Neural cell (in vitro differentiated cells): Measurements from ENCODE around the gene CKB. TPM values are rescaled to one million over a fixed set of nuclear protein-coding genes. Genes with fewer than 3 reads are reported as not detected.
A peak's percentile ranks its signal among the peaks of the same experiment; 100 is the strongest.

Experiments used
- H2AFZ ChIP-seq: fragments of 200-600, 300-800 bp; sonication (generic), shearing (Covaris generic); 2 replicates; pipeline ENCODE4 v1.6.0; 2014; ENCODE audit warnings: low read depth, mild to moderate bottlenecking, antibody characterized with exemption, low read length, moderate library complexity
- H3F3A ChIP-seq: fragments of 200-600 bp; shearing (Covaris generic); 2 replicates; pipeline ENCODE4 v1.6.1; 2016; ENCODE audit warnings: mild to moderate bottlenecking, moderate library complexity, mixed read lengths, antibody characterized with exemption, low read length; ENCODE audit not compliant: insufficient read depth, poor library complexity, severe bottlenecking
- H3K27ac ChIP-seq: fragments of 200-600, 300-800 bp; sonication (generic), shearing (Covaris generic); 2 replicates; pipeline ENCODE4 v1.5.1; 2014; ENCODE audit warnings: mild to moderate bottlenecking, low read length, moderate library complexity
- H3K27me3 ChIP-seq: fragments of 300-800, 200-600 bp; sonication (generic), shearing (Covaris generic); 2 replicates; pipeline ENCODE4 v1.6.0; 2014; ENCODE audit warnings: mild to moderate bottlenecking, low read depth, low read length, moderate library complexity; ENCODE audit not compliant: insufficient read depth
- H3K36me3 ChIP-seq: fragments of 300-800, 200-600 bp; sonication (generic), shearing (Covaris generic); 2 replicates; pipeline ENCODE4 v1.5.1; 2014; ENCODE audit warnings: mild to moderate bottlenecking, antibody characterized with exemption, low read length, moderate library complexity; ENCODE audit not compliant: insufficient read depth
- H3K4me2 ChIP-seq: fragments of 300-800, 200-600 bp; sonication (generic), shearing (Covaris generic); 2 replicates; pipeline ENCODE4 v1.6.0; 2014; ENCODE audit warnings: mild to moderate bottlenecking, low read length
- H3K4me3 ChIP-seq: fragments of 300-800, 200-600 bp; sonication (generic), shearing (Covaris generic); 2 replicates; pipeline ENCODE4 v1.5.1; 2014; ENCODE audit warnings: mild to moderate bottlenecking, low read length, moderate library complexity
- H3K79me2 ChIP-seq: fragments of 200-600 bp; shearing (Covaris generic); replicated peaks from 2 replicates; pipeline ENCODE4 v1.6.0; 2014; ENCODE audit warnings: mild to moderate bottlenecking, low read length, moderate library complexity; ENCODE audit not compliant: insufficient read depth
- H3K9ac ChIP-seq: fragments of 300-800, 200-600 bp; sonication (generic), shearing (Covaris generic); 2 replicates; pipeline ENCODE4 v1.6.1; 2016; ENCODE audit warnings: mild to moderate bottlenecking, low read length, mixed read lengths
- H3K9me2 ChIP-seq: fragments of 200-600 bp; shearing (Covaris generic); 2 replicates; pipeline ENCODE4 v1.6.1; 2016; ENCODE audit warnings: mild to moderate bottlenecking, low read length, mixed read lengths; ENCODE audit not compliant: insufficient read depth
- H3K9me3 ChIP-seq: fragments of 200-600, 300-800 bp; sonication (generic), shearing (Covaris generic); 2 replicates; pipeline ENCODE4 v1.6.1; 2016; ENCODE audit warnings: mild to moderate bottlenecking, mixed run types, low read length, moderate library complexity, mixed read lengths
- H4K20me1 ChIP-seq: fragments of 200-600 bp; shearing (Covaris generic); 2 replicates; pipeline ENCODE4 v1.6.1; 2016; ENCODE audit warnings: mild to moderate bottlenecking, mixed run types; ENCODE audit not compliant: insufficient read depth
- EP300 ChIP-seq: fragments of 450-650 bp; conservative IDR thresholded peaks from 2 replicates; pipeline ENCODE4 v1.6.1; 2014; ENCODE audit warnings: antibody characterized with exemption, mild to moderate bottlenecking, moderate library complexity; ENCODE audit not compliant: poor library complexity, severe bottlenecking
- EZH2 ChIP-seq: fragments of 200-600, 300-800 bp; shearing (Covaris generic), sonication (generic); IDR thresholded peaks from 2 replicates; pipeline ENCODE4 v1.6.1; 2014; ENCODE audit warnings: antibody characterized with exemption, low read length, borderline replicate concordance, mild to moderate bottlenecking; ENCODE audit not compliant: insufficient read depth, poor library complexity, severe bottlenecking
- MXI1 ChIP-seq: fragments of 450-650 bp; conservative IDR thresholded peaks from 2 replicates; pipeline ENCODE4 v1.6.1; 2014; ENCODE audit warnings: antibody characterized with exemption, mild to moderate bottlenecking; ENCODE audit not compliant: poor library complexity, severe bottlenecking
- POLR2AphosphoS5 ChIP-seq: IDR thresholded peaks from 2 replicates; pipeline ENCODE4 v1.6.1; 2012
- RAD21 ChIP-seq: fragments of 450-650 bp; conservative IDR thresholded peaks from 2 replicates; pipeline ENCODE4 v1.6.1; 2014; ENCODE audit warnings: antibody characterized with exemption, mild to moderate bottlenecking, moderate library complexity
- SMC3 ChIP-seq: fragments of 450-650 bp; conservative IDR thresholded peaks from 2 replicates; pipeline ENCODE4 v1.6.1; 2014; ENCODE audit warnings: antibody characterized with exemption, mild to moderate bottlenecking, moderate library complexity; ENCODE audit not compliant: poor library complexity
- TAF1 ChIP-seq: IDR thresholded peaks from 2 replicates; pipeline ENCODE4 v1.6.1; 2012; ENCODE audit warnings: low read depth
- polyA plus RNA-seq: library from polyadenylated mRNA; depleted of rRNA; stranded (reverse); fragments of >200 nt; gene quantifications from 2 replicates; pipeline ENCODE4 v1.2.3, GENCODE V29; 2014
- TF ChIP-seq, protein P1 (sequence below): fragments of 450-650 bp; IDR thresholded peaks from 2 replicates; pipeline ENCODE4 v1.5.1; 2014; ENCODE audit warnings: antibody characterized with exemption, mild to moderate bottlenecking, moderate library complexity; ENCODE audit not compliant: poor library complexity, severe bottlenecking

CKB gene
- polyA plus RNA-seq, 1 donor from 2014 or later = 918 TPM

DNA sequence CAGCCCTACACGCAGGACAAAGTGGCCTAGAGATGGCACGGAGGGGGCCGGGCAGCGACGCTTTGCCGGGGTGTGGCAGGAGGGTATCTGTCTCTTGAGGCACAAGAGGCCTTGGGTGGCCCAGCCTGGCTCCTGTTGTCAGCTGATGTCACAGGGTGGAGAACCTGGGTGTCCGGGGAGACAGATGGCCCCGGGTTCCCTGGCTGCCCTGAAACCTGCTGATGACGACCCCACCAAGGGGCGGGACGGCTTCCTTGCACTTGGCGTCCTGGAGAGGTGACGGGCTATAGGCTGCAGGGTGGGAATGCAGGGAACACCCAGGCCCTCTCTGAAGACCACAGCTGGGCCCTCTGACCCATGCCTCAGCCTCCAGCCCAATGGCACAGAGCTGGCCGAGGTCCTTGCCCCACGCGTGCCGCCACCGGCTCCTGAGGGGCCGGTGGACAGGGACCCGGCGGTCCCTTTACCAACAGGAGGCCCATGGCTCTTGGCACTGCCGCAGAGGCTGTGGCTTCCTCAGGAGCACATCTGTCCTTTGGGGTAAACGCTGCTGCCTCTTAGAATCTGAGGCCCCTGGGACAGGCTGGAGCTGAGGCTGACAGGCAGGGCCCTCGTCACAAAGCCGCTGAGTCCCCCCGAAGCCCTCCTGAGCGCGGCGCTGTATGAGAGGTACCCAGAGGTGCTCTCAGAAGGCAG lies 22.7 kb upstream of the CKB start:
- Histone ChIP-seq H3F3A (no peaks in the 10 kb centered on the region), H3K4me2 (no peak overlapping the region), H3K36me3 (no peaks in the 10 kb centered on the region), H4K20me1 (no peaks in the 10 kb centered on the region), H3K4me3 (no peak overlapping the region), H3K9me2 (no peaks in the 10 kb centered on the region), H3K9me3 (no peaks in the 10 kb centered on the region), H3K79me2 (no peaks in the 10 kb centered on the region), H3K9ac (peak overlapping the region; percentile 1), H3K27me3 (no peaks in the 10 kb centered on the region), H3K27ac (no peak overlapping the region), H2AFZ (no peak overlapping the region)
- TF ChIP-seq, protein P1, sequence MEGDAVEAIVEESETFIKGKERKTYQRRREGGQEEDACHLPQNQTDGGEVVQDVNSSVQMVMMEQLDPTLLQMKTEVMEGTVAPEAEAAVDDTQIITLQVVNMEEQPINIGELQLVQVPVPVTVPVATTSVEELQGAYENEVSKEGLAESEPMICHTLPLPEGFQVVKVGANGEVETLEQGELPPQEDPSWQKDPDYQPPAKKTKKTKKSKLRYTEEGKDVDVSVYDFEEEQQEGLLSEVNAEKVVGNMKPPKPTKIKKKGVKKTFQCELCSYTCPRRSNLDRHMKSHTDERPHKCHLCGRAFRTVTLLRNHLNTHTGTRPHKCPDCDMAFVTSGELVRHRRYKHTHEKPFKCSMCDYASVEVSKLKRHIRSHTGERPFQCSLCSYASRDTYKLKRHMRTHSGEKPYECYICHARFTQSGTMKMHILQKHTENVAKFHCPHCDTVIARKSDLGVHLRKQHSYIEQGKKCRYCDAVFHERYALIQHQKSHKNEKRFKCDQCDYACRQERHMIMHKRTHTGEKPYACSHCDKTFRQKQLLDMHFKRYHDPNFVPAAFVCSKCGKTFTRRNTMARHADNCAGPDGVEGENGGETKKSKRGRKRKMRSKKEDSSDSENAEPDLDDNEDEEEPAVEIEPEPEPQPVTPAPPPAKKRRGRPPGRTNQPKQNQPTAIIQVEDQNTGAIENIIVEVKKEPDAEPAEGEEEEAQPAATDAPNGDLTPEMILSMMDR = no peak
- TF ChIP-seq SMC3 (no peak), EZH2 (no peak), TAF1 (no peak)

DNA sequence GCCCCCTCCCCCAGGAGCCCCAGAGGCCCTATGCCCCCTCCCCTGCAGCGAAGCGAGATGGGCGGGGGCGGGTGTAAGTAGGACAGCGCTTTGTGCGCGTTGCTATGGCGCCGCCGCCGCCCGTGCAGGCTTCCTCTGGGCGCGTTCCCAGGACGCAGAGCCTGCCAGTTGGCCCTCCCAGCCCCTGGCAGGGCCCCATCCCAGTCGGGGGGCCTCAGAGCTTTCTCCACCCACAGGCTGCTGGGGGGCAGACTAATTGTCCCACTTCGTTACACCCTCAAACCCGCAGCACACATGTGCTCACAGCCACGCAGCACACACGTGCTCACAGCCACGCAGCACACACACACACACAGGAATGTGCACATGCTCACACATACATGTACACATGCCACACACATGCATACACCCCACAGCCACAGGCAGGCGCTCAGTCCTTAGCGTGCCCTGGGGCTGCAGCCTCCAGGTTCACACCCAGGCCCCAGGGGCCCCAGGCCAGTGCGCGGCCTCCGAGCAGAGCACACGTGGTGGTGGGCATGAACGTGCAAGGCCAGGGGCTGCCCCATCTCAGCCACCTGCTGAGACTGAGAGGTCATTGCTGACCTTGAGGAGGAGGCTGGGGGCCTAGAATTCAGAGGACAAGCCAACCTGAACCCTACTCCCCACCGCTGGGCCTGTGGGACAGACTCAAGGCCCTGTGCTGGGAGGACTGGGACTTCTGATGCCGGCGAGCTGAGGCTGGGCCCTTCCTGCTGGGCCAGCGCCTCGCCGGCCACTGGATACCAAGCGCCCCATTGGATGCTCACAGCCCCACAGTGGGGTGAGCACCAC lies 22.0 kb upstream of the CKB start:
- no peaks in the 10 kb centered on the region for H4K20me1 ChIP-seq
- TF ChIP-seq, protein P1 = no peak
- TF ChIP-seq MXI1 (no peak), SMC3 (no peak)
- no peaks in the 10 kb centered on the region for H3K27me3 ChIP-seq
- H3K36me3 ChIP-seq = no peaks in the 10 kb centered on the region
- no peak overlapping the region for H2AFZ ChIP-seq
- H3K79me2 ChIP-seq = no peaks in the 10 kb centered on the region
- no peak overlapping the region for H3K4me3 ChIP-seq
- H3K9me3 ChIP-seq = no peaks in the 10 kb centered on the region
- H3K9ac ChIP-seq = peak overlapping the region; percentile 16
- H3F3A ChIP-seq = no peaks in the 10 kb centered on the region
- H3K9me2 ChIP-seq = no peaks in the 10 kb centered on the region
- H3K4me2 ChIP-seq = no peak overlapping the region
- H3K27ac ChIP-seq = no peak overlapping the region

DNA sequence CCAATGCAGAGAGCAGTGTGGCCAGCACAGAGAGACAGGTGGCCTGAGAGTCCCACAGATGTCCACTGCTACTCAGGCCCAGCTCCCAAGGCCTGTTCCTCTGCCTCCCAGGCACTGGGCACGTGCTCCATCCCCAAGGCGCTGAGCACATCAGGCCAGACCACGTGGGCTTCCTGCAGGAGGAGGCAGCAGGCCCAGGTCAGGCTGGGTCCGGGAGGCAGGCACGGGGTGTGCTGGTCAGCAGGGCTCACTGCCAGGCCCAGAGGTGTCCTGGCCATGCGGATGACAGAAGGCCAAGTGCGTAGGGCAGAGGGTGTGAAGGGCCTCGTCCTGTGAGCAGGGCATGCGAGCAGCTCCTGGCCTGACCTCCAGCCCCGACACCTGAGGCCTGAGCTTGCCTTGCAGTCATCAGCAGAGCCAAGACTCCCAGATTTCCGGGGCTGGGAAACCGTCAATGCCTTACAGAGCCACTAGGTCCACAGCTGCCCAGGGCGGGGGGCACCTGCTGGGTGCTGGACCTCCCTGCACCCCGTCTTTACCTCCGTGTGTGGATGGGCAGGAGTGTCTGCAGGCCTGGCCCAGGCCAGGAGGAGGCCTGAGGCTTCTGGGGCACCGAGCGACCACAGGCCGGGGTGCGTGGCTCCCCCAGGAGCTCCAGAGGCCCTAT lies 21.2 kb upstream of the CKB start:
- Histone ChIP-seq H3F3A (no peaks in the 10 kb centered on the region), H2AFZ (no peak overlapping the region), H4K20me1 (no peaks in the 10 kb centered on the region), H3K27ac (no peak overlapping the region), H3K4me2 (no peak overlapping the region), H3K27me3 (no peaks in the 10 kb centered on the region), H3K9me3 (no peaks in the 10 kb centered on the region), H3K4me3 (no peak overlapping the region), H3K79me2 (no peaks in the 10 kb centered on the region), H3K36me3 (no peaks in the 10 kb centered on the region), H3K9ac (peak overlapping the region; percentile 16), H3K9me2 (no peaks in the 10 kb centered on the region)
- TF ChIP-seq, protein P1 = no peak
- TF ChIP-seq POLR2AphosphoS5 (no peak), RAD21 (no peak), EP300 (no peak), EZH2 (no peak)
